Stimulated activated naive CD4-positive, alpha-beta T cell treated with Interleukin-2 at 50 U/mL for 16 hours (primary cell): Measurements from ENCODE around the gene CA5A.
A peak's percentile ranks its signal among the peaks of the same experiment; 100 is the strongest.
"Not testable (repeated sequence)": the region's sequence is repeated elsewhere in the genome, so short reads cannot be mapped to it uniquely, and the experiment has no call there.

ENCODE experiments used
- DNase-seq: peaks from one replicate; lab custom pipeline; 2025; lab: John Stamatoyannopoulos, UW

CA5A gene

GRCh38 chr16:87868254-87869029 lies 67.9 kb downstream of the CA5A start:
- DNase-seq, result peak; percentile 84

DNA sequence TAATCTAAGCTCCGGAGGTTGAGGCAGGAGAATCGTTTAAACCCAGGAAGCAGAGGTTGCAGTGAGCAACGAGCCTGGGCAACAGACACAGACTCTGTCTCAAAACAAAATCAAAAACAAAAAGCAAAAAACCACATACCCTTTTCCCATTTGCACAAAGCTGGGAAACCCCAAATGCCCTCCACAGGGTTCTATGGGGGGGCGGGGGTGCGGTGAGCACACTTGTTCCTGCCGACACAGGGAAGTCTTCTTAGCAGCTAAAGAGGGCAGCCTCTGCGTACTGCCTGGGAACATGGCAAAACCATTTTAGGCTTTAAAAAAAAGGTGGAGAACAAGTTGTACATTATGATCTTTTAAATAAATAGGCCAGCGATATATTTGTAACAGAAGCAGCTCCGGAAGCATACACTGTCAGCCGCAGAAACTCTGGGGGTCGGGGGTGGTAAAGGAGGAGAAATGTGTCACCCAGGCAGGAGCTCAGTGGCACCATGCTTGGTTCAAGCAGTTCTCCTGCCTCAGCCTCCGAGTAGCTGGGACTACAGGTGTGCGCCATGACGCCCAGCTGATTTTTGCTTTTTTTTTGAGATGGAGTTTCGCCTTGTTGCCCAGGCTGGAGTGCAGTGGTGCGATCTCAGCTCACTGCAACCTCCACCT lies 70.3 kb downstream of the CA5A start:
- peak; percentile 62 for DNase-seq

DNA sequence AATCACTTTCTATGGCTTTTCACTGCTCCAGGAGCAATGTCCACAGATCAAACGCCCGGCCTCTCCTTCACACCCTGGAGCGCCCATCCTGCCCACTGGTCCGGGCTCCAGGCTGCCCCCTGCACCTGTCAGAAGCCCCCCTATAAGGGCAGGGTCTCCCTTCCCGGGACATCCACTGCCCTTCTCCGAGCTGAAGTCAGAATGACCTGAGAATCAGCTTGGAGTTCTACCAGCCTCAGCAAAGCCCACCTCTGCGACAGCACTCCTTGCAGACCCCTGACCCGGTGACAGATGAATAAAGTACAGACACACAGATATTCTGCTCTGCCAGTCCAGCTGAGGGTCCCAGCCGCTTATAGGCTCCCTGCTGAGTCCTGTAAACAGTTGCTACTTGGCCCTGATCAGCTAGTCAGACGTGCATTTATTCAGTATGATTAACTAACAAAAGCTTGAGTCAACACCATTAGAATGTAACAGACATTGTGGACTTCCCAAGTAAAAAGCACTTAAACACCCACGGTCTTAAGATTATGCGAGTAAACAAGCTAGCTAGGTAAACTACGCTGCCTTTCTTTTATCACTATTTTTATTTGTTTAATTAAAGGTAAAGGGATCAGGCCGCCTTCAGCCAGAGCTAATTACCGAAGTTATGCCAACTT lies 71.9 kb downstream of the CA5A start:
- DNase-seq, result no peak

GRCh38 chr16:87863327-87863635 lies 73.0 kb downstream of the CA5A start:
- DNase-seq, result not testable (repeated sequence)

GRCh38 chr16:87862597-87863326 lies 73.6 kb downstream of the CA5A start:
- not testable (repeated sequence) for DNase-seq

- not testable (repeated sequence) for DNase-seq
Measured at GRCh38 chr16:87861300-87862099, 74.8 kb downstream of the CA5A start.

GRCh38 chr16:87860553-87861299 lies 75.6 kb downstream of the CA5A start:
- DNase-seq, result peak; percentile 17

GRCh38 chr16:87858151-87858993 lies 78.0 kb downstream of the CA5A start:
- DNase-seq, result not testable (repeated sequence)

DNA sequence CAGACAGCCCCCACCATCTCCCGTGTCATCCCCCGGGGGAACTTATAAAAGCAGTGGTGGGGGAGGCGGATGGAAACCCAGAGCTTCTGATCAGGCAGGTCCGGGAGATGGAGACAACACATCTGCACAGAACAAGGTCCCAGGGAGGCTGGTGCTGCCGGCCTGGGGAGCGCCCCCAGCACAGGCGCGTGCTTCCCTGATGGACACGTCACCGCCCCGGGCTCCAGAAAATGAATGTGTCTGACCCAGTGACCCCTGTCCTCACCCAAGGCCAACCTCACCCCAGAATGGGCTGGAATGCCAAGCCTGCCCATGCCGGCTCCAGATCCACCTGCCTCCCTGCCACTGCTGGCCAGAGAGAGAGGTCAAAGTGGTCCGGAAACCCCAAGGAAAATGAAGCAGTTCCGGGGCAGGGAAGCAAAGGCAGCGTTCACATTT lies 79.5 kb downstream of the CA5A start:
- DNase-seq, result no peak

- DNase-seq, result peak; percentile 16
Measured at GRCh38 chr16:87855852-87856715, 80.2 kb downstream of the CA5A start.

DNA sequence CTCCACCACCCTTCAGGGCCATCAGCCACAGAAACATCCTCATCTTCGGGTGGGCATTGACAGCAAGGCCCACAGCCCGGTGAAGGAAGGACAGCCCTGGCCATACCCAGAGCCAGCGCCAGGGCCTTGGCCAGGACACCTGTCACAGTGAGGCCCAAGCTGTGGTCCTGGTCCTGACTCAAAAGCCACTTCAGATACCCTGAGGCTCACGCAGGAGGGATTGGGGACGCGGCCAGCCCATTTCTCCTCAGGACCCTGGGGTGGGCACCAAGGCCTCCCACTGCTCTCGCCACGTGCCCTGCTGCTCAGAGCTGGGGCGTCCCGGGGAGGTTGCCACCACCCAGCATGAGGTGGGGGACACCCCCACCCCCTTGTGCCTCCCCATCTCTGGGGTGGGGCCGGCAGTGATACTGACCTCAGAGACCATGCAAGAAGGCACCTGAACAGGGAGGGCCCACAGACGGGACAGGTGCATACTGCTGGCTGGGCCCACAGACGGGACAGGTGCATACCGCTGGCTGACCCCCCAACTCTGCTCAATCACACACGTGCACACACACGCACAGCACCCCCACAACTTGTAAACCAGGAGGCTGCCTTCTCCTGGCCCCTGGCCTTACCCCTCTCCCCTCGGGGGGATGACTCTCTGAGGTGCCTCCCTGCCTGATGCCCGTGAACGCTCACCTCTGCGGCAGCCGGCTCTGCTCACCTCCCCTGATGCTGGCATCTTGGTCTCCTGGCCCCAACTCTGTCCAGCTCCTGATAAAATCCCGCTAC lies 81.2 kb downstream of the CA5A start:
- no peak for DNase-seq

DNA sequence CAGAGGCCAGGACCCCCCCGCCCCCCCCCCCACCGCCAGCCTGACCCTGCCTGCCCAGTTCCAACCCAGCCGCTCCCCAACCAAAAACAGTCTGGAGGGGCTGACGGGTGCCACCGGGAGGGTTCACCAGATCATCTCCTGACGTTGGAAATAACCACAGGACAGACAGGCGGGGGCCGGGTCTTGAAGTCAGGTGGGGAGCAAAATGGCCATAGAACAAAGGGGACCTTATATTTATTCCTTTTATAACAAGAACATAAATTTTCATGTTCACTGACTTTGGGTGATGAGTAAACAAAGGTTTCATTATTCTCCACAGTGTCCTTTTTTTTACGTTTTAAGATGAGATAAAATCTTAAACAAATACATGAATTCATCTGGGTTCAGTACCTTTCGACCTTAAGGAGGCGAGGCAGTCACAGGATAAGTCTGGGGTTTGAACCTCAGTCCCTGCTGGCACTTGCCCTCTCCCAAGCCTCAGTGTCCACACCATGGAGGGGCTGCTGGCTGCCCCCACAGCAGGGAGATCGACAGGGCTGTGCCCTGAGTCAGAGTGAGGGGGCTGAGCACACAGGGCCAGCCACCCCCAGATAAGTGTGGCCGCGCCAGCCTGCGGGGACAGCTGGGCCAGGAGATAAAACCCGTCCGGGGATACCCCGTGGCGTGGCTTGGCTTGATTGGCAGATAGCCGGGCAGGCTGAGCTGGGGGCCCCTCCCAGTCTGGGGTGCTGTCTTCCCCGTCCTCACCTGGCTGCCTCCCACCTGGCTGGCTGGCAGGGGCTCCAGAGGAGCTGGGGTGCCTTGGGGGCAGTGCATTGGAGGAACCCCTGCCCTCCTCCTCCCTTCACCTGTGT lies 82.0 kb downstream of the CA5A start:
- peak; percentile 30 for DNase-seq

GRCh38 chr16:87853411-87854052 lies 82.8 kb downstream of the CA5A start:
- DNase-seq, result peak; percentile 86

GRCh38 chr16:87851601-87852000 lies 84.7 kb downstream of the CA5A start:
- no peak for DNase-seq

GRCh38 chr16:87851141-87851587 lies 85.2 kb downstream of the CA5A start:
- DNase-seq, result no peak
